HG03066 (cell line): ENCODE data around the gene LRMDA.

Experiments used
- ATAC-seq: cut with Tn5 transposase; IDR thresholded peaks from one replicate; pipeline ENCODE4 v1.9.1; 2021; ENCODE audit warnings: low read depth; ENCODE audit not compliant: unreplicated experiment

Gene LRMDA

GRCh38 chr10:75624638-75625037 lies 193.2 kb downstream of the LRMDA start:
- ATAC-seq, result no peak

DNA sequence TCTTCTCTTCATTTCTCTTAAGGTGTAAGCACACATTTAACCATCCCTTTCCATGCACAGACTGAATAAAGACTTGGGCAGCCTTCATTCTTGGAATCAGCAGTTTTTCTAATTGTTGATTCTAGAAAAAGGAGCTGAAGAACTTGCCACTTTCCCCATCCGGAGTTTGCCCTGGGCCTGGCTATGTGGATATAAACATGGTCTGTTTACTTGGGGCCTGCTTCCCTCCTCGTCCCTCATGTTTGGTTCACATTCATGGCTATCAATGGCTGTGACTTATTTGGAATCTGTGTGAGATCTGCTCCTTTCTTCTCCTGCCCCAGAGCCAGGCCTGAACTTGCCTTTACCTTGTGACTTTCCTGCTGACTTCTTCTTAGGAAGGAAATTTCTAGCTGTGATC lies 199.3 kb downstream of the LRMDA start:
- no peak for ATAC-seq

DNA sequence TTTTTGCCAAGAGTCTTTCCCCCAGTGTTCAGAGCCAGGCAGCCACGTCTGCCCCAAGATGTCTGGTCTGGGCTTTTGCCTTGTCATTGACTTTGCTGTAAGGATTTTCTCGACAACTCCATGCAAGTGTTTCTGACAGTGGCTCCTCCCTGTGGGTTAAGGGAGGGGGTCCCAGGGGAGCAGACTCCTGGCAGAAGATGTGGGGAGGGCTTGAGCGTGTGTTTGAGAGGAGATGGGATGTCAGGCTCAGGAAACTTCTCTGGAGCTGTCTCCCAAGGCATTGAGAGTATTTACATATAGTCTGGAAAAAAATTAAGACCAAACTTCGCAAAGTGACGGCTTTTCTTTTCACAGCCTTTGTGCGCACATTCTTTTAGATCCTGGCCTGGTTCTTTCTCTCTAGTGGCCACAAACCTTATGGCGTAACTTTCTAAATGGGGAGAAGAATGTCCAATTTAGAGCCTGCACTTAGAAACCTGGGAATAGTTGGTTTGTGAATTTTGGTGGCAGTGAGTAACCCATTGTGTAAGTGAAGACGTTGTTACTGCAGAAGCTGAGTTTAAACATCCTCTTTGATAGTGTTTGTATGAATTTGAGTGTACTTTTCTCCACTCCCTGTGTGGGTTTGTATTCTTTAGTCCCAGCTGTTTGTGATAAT lies 201.5 kb downstream of the LRMDA start:
- ATAC-seq, result no peak

GRCh38 chr10:75633568-75633967 lies 202.1 kb downstream of the LRMDA start:
- ATAC-seq, result no peak

DNA sequence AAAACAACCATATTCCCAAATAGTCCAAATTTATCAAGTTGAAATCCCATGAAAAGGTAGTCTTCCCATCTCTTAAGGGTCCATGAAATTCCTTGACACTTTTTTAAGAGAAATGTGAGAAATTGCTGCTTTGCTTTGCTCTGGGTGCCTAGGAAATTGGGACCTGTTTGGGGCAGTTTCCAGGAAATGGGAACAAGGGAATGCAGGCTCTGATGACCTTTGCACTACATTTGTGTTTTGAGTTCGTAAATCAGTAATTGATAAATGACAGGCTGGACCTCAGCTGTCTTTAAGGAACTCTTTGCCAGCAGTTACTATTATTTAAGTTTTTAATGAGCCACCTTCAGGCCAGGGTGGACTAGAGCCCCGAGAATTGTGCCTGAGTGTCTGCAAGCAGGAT lies 203.5 kb downstream of the LRMDA start:
- no peak for ATAC-seq

DNA sequence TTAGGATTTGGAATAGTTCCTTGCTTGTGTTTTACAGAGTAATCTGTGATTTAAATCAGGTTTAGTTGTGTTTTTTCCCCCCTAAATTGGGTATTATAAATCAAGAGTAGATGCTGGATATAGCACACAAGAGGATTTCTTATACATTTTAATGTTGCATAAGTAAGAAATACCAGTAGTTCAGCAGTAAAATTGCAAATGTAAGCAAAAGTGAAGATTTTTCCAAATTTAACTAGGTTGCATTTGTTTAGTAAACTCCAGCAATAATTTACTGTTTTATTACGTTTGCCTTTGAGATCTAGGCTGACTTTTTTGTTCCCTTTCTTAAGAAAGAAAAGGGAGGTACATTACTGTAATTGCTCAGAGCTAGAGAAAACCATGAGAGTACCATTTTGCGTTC lies 207.3 kb downstream of the LRMDA start:
- ATAC-seq, result no peak

GRCh38 chr10:75639736-75640135 lies 208.3 kb downstream of the LRMDA start:
- no peak for ATAC-seq

- no peak for ATAC-seq
These were observed 209.0 kb downstream of the LRMDA start for GRCh38 chr10:75640381-75640780.

GRCh38 chr10:75640803-75641202 lies 209.4 kb downstream of the LRMDA start:
- no peak for ATAC-seq

- ATAC-seq, result no peak
These were observed 212.0 kb downstream of the LRMDA start for GRCh38 chr10:75643405-75643804.

DNA sequence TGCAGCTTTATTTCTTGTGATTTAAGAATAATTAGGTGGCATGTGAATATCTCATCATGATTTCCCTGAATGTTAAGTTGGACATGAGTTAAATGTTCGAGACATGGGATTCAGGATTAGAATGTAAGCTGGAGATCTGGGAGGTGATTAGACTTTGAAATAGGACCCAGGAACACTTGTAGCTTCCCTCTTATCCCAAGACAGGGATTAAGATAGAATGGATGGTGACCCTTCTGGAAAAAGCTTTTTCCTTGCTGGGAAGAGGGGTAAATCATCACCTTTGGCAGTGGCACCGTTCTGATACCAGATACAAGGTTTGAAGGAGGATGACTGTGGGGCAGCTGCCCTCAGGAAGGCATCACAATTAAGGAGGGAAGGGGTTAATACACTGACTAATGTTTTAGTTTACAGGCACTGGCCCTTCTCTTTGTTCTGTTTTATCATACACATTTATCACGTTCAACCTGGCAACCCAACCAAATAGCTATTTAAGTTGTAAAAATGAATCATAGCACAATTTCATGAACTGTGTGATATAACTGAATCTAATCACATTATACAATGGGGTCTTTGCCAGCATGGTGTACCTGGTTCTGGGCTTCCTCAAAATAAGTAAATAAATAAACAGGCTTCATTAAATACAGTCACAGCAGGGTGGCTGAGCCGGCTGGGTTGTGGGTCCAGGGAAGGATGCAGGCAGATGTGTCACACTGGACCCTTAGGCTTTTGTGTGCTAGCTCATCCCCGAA lies 212.7 kb downstream of the LRMDA start:
- ATAC-seq, result no peak

GRCh38 chr10:75645704-75646103 lies 214.3 kb downstream of the LRMDA start:
- ATAC-seq, result no peak

DNA sequence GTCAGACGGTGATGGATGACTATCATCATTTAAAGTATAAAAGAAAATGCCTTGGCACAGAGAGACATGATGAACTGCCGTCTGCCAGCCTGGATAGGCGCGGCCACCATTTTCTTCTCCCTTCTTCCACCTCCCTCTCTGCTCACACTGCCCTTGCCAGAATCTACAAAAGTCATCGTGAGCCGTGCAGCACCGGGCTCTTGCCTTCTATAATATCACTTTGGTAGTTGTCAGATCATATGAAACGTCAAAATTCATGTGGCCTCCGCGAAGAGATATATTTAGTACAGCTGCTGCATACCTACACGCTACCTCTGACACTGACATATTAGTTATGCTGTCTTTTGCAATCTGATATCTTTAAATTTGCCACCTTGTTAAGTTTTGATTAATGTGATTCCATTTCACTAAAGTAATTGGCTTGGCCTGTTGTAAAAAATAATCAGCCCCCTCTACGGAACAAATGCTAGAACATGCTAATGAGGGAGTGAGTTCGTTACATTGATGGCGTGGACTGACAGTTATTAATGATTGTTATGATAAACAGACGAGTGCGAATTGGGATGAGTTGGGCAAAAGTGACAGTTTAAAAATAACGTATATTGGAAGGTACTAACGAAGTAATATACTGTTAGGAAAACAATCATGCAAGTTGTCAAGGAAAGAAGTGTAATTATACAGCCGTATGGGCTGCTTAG lies 214.9 kb downstream of the LRMDA start:
- no peak for ATAC-seq

DNA sequence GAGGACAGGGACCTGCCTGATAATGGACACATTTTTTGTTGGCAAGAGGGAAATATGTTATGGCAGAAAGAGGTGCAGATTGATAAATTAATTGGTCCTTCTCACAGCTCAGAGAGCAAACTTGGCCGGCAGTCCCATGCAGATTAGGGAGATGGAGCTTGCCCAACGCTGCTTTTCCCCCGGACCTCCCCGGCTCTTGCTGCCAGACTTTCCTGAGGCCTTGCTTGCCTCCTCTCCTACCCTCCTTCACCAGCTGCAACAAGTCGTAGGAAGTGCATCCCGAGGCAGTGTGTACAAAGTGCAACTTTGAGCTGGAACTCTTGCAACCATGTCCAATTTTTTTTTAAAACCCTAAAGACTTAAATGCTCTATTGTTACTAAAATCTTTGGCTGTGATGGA lies 215.5 kb downstream of the LRMDA start:
- no peak for ATAC-seq

DNA sequence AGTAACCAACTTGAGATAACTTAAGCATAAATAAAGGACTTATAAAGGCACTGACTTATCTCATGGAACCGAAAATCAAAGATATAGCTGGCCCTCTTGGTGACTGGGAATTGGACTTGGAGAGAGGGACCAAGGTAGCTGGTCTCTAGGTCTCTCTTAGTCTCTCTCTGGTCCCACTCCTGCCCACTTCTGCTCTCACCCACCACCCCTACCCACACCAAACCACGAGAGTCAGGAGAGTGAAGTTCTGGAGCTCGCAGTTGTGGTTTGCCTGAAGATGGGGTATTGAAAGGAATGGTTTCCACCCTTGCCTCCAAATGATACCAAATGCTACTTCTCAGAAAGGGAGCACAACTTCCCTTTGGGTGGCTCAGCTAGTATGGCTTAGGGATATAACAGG lies 216.3 kb downstream of the LRMDA start:
- no peak for ATAC-seq

GRCh38 chr10:75648351-75648750 lies 216.9 kb downstream of the LRMDA start:
- no peak for ATAC-seq

DNA sequence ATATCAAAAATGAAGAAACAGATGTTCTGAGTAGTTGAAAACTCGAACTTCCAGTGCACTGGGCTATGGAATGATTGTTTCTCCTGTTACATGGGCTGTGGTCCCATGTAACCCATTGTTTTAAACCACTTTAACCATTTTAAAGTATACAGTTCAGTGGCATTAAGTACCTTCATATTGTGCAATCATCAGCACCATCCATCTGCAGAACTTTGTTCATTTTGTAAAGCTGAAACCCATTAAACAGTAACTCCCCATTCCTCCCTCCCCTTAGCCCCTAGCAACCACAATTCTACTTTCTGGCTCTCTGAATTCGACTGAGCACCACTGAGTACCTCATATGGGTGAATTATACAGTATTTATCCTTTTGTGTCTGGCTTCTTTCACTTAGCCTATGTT lies 217.4 kb downstream of the LRMDA start:
- ATAC-seq, result no peak

GRCh38 chr10:75649466-75649865 lies 218.0 kb downstream of the LRMDA start:
- ATAC-seq, result no peak

DNA sequence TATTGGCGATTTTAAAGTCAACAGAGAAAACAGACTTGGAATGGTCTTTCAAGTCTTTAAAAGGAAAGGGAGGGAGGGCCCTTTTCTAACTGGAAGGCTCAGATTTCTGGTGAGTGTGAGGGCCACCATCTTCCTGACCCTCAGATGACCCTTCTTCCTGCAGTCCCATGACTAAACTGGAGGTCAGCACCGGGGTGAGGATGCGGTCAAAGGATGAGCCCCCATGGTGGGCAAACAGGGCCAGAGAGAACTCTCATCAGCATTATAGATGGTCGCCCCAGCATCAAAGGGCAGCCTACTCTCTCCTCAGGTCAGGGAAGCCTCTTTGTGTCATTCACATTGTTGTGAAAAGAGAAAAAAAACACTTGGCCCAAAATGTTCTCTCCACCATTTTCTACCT lies 219.2 kb downstream of the LRMDA start:
- ATAC-seq, result no peak

- ATAC-seq, result no peak
These were observed 220.0 kb downstream of the LRMDA start for GRCh38 chr10:75651417-75651816.

DNA sequence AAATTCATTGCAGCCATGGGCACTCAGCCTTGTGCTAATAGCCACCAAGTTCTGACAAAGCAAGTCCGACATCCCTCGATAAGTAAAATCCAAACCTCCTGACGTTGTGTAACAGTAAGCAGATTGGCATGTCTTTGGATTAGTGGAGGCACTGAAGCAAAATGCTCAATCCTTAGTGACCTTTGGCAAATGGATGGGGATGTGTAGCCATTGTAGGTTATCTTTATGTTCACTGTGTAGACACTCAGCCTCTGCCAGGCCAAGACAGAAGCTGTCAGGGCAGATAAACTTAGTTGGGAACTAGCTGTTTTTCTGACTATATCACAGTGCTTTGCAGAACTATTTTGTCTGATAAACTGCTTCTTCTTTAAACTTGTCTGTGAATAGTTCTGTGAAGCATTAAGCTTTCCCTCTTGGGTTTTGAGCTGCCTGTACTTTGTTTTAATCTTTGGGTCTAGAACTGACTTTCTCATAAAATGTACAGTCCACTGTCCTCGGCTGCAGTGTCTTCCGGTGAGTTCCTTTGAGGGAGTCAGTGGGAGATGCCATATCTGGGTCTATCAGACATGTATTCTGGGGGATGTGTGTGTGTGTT lies 220.8 kb downstream of the LRMDA start:
- ATAC-seq, result no peak
